B cell (primary cell): Measurements from ENCODE around the gene NSUN5.
"Not testable (repeated sequence)": the region's sequence is repeated elsewhere in the genome, so short reads cannot be mapped to it uniquely, and the experiment has no call there.

Experiments used
- EZH2 ChIP-seq: IDR thresholded peaks from 2 replicates; pipeline ENCODE4 v1.6.1; 2012; ENCODE audit warnings: borderline replicate concordance, low read depth, mild to moderate bottlenecking, moderate library complexity, low read length; ENCODE audit not compliant: insufficient read depth, poor library complexity, severe bottlenecking
- TF ChIP-seq, protein P1 (sequence below): fragments of 200-600 bp; IDR thresholded peaks from one replicate; pipeline ENCODE4 v1.8.0; 2022; ENCODE audit warnings: antibody characterized with exemption, mild to moderate bottlenecking

DNA sequence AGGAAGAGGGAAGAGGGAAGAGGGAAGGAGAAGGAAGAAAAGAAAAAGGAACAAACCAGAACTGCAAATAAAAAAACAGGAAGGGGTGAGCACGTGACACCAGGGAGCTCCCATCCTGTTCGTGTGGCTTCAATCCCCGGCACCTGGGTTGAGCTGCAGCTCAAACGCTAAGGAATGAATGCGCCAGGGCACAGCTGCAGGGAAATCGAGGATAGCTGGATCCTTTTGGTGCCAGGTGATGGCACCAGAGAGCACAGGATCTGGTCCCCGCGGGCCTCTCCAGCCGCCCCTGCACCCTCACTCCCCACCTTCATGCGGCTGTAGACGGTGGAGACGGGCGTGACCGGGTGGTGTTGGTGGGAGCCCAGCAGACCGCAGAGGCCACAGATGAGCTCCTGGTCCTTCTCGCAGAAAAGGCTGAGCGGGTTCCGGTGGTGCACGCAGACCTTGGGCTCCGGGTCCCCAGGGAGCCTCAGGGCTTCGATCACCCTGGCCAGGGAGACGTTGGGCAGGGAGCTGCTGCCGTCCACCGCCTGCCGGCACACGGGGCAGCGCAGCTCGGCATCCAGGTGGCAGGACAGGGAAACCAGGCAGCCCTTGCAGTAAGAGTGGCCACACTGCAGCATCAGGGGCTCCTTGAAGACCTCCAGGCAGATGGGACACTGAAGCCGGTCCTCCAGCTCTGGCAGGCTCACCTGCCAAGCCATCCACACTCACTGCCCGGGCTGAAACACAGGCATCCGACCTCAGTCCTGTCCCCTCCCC is 15.6 kb upstream of the NSUN5 start:
- TF ChIP-seq, protein P1, sequence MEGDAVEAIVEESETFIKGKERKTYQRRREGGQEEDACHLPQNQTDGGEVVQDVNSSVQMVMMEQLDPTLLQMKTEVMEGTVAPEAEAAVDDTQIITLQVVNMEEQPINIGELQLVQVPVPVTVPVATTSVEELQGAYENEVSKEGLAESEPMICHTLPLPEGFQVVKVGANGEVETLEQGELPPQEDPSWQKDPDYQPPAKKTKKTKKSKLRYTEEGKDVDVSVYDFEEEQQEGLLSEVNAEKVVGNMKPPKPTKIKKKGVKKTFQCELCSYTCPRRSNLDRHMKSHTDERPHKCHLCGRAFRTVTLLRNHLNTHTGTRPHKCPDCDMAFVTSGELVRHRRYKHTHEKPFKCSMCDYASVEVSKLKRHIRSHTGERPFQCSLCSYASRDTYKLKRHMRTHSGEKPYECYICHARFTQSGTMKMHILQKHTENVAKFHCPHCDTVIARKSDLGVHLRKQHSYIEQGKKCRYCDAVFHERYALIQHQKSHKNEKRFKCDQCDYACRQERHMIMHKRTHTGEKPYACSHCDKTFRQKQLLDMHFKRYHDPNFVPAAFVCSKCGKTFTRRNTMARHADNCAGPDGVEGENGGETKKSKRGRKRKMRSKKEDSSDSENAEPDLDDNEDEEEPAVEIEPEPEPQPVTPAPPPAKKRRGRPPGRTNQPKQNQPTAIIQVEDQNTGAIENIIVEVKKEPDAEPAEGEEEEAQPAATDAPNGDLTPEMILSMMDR, result peak; percentile 65
- not testable (repeated sequence) for TF ChIP-seq EZH2
